K562 (cell line): ENCODE measurements around the gene HAUS5. TPM values are rescaled to one million over a fixed set of nuclear protein-coding genes. Genes with fewer than 3 reads are reported as not detected.
A peak's percentile ranks its signal among the peaks of the same experiment; 100 is the strongest.

Source experiments
- CREM ChIP-seq: IDR thresholded peaks from 2 replicates; pipeline ENCODE4 v1.6.1; 2014; ENCODE audit warnings: antibody characterized with exemption, low read depth
- ERF ChIP-seq: fragments of 450-650 bp; formaldehyde crosslinking; IDR thresholded peaks from 2 replicates; pipeline ENCODE4 v1.4.0; 2020; ENCODE audit warnings: mild to moderate bottlenecking, mixed read lengths
- ILF3 ChIP-seq: fragments of 450-650 bp; IDR thresholded peaks from 2 replicates; pipeline ENCODE4 v1.6.1; 2018; ENCODE audit warnings: antibody characterized with exemption, mild to moderate bottlenecking, moderate library complexity, borderline replicate concordance
- JUND ChIP-seq, 2 experiments: IDR thresholded peaks; 2 replicates in 1 of 2; 3 replicates in 1 of 2; pipeline ENCODE4 v1.6.1; 2011; ENCODE audit warnings: borderline replicate concordance in 2 of 2, low read depth in 2 of 2, low read length in 2 of 2, improper control_type of control experiment in 1 of 2, missing biosample characterization in 1 of 2, missing genetic modification characterization in 1 of 2, missing genetic modification reagents in 1 of 2
- LARP7 ChIP-seq: fragments of 450-650 bp; IDR thresholded peaks from 2 replicates; pipeline ENCODE4 v1.6.1; 2016
- PBX2 ChIP-seq, 2 experiments: IDR thresholded peaks in 1 of 2; conservative IDR thresholded peaks in 1 of 2; 2 replicates each; pipeline ENCODE4 v1.6.1; 2016; ENCODE audit warnings: low read depth in 2 of 2, mild to moderate bottlenecking in 1 of 2, missing compliant biosample characterization in 1 of 2, missing genetic modification characterization in 1 of 2, moderate library complexity in 1 of 2
- POLR2H ChIP-seq: IDR thresholded peaks from 2 replicates; pipeline ENCODE4 v1.6.1; 2016; ENCODE audit warnings: missing genetic modification characterization, low read depth, mild to moderate bottlenecking, control low read depth, missing compliant biosample characterization, moderate library complexity
- SETDB1 ChIP-seq: IDR thresholded peaks from one replicate; pipeline ENCODE4 v1.6.1; 2012; ENCODE audit warnings: low read length, control low read depth, inconsistent platforms
- SMAD3 ChIP-seq: fragments of 450-650 bp; formaldehyde crosslinking; conservative IDR thresholded peaks from 2 replicates; pipeline ENCODE4 v1.4.0; 2020; ENCODE audit warnings: mild to moderate bottlenecking
- YY1 ChIP-seq, 3 experiments: IDR thresholded peaks; 2 replicates each; pipeline ENCODE4 v1.6.1; 2011; ENCODE audit warnings: low read length in 2 of 3, mild to moderate bottlenecking in 2 of 3, moderate library complexity in 2 of 3, borderline replicate concordance in 1 of 3, control low read depth in 1 of 3, low read depth in 1 of 3; ENCODE audit not compliant: insufficient read depth in 3 of 3, insufficient replicate concordance in 2 of 3, control insufficient read depth in 1 of 3, insufficient read length in 1 of 3; ENCODE audit errors: extremely low read depth in 1 of 3
- ZFP30 ChIP-seq: fragments of 250-450 bp; sonication (Bioruptor Pico); IDR thresholded peaks from 2 replicates; pipeline ENCODE4 v1.8.0; 2022; ENCODE audit warnings: moderate library complexity, mild to moderate bottlenecking, inconsistent platforms, borderline replicate concordance
- ZNF354B ChIP-seq: fragments of 250-450 bp; sonication (Bioruptor Pico); IDR thresholded peaks from 2 replicates; pipeline ENCODE4 v1.4.0; 2020
- ZNF764 ChIP-seq: fragments of 250-450 bp; sonication (Bioruptor Pico); IDR thresholded peaks from 2 replicates; pipeline ENCODE4 v1.4.0; 2020; ENCODE audit warnings: low read depth, mild to moderate bottlenecking, moderate library complexity
- polyA plus RNA-seq, 8 experiments: library from polyadenylated mRNA; depleted of rRNA in 4 of 8; stranded (reverse) in 5 of 8; unstranded in 3 of 8; fragments of >200 nt; fragmentation: Nextera tagmentation in 2 of 8; fragmentation: Illumina TruSeq in 1 of 8; extraction: Ambion mirVana in 2 of 8; extraction: Trizol in 1 of 8; gene quantifications; 2 replicates each; pipeline versions ENCODE4 v1.2.1 to v1.2.3, GENCODE V29; 2011 to 2014; ENCODE audit warnings: inconsistent platforms in 1 of 8, missing spikeins in 1 of 8
- total RNA-seq, 7 experiments: library from RNA; depleted of rRNA in 6 of 7; stranded (reverse); fragments of >200 nt in 6 of 7; fragmentation: Illumina TruSeq in 2 of 7; extraction: Trizol in 2 of 7; gene quantifications; 2 replicates each; pipeline versions ENCODE4 v1.2.1 to v1.2.3, GENCODE V29; 2011 to 2021; ENCODE audit warnings: low replicate concordance in 1 of 7
- TF ChIP-seq, protein P1 (sequence below): fragments of 250-450 bp; sonication (Bioruptor Pico); IDR thresholded peaks from 2 replicates; pipeline ENCODE4 v1.8.0; 2021; ENCODE audit warnings: mild to moderate bottlenecking, moderate library complexity
- TF ChIP-seq, protein P2 (sequence below): fragments of 450-650 bp; IDR thresholded peaks from 2 replicates; pipeline ENCODE4 v1.6.1; 2016; ENCODE audit warnings: borderline replicate concordance
- TF ChIP-seq, protein P3 (sequence below), 2 experiments: fragments of 450-650 bp in 1 of 2; sonication (generic) in 1 of 2; formaldehyde crosslinking; conservative IDR thresholded peaks; 2 replicates each; pipeline versions ENCODE4 v1.4.0 to v1.8.1; 2020 to 2022; ENCODE audit warnings: mild to moderate bottlenecking in 1 of 2, missing genetic modification reagents in 1 of 2

Gene HAUS5
- total and polyA plus RNA-seq, 9 of the 15 experiments (the other 6 are each of a cell fraction or from before 2014, with no cell fraction given) = 3.5 to 41.3 (median 14.2) TPM

GRCh38 chr19:35643255-35644205 lies 31.0 kb downstream of the HAUS5 start (continued):
- 0 out of 2 replicates have a peak, but pooled peaks have one; percentile 22 for TF ChIP-seq PBX2 (CRISPR knock-in tag; IDR thresholded peaks at IDR 0.05; ENCODE audit: low read depth)
- peak; percentile 88 for TF ChIP-seq PBX2 (tag; conservative IDR thresholded peaks at IDR 0.05; ENCODE audit: low read depth)
- no peak for TF ChIP-seq LARP7
- TF ChIP-seq SETDB1 = no peak
- TF ChIP-seq YY1 (IDR thresholded peaks at IDR 0.05; ENCODE audit: borderline replicate concordance in 1 of 3, control insufficient read depth in 1 of 3, extremely low read depth in 1 of 3, insufficient read depth in 3 of 3, insufficient read length in 1 of 3, insufficient replicate concordance in 2 of 3, low read depth in 1 of 3, low read length in 2 of 3) = peak in 2 of 3 experiments; percentile 65 to 67
- TF ChIP-seq ILF3 = no peak
- TF ChIP-seq, protein P1, sequence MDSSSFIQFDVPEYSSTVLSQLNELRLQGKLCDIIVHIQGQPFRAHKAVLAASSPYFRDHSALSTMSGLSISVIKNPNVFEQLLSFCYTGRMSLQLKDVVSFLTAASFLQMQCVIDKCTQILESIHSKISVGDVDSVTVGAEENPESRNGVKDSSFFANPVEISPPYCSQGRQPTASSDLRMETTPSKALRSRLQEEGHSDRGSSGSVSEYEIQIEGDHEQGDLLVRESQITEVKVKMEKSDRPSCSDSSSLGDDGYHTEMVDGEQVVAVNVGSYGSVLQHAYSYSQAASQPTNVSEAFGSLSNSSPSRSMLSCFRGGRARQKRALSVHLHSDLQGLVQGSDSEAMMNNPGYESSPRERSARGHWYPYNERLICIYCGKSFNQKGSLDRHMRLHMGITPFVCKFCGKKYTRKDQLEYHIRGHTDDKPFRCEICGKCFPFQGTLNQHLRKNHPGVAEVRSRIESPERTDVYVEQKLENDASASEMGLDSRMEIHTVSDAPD (CRISPR knock-in tag) = no peak
- TF ChIP-seq POLR2H (tag) = peak; percentile 67
- no peak for TF ChIP-seq ZFP30 (CRISPR knock-in tag)
- TF ChIP-seq ERF = no peak
- TF ChIP-seq ZNF764 (CRISPR knock-in tag) = no peak
- peak; percentile 56 for TF ChIP-seq CREM
- no peak for TF ChIP-seq ZNF354B (CRISPR knock-in tag)
- TF ChIP-seq SMAD3 (CRISPR knock-in tag) = no peak
- peak; percentile 99 for TF ChIP-seq JUND (IDR thresholded peaks at IDR 0.05; ENCODE audit: borderline replicate concordance, low read depth, low read length)
- TF ChIP-seq JUND (tag; IDR thresholded peaks at IDR 0.05; ENCODE audit: borderline replicate concordance, low read depth, low read length) = no peak
- TF ChIP-seq, protein P2, sequence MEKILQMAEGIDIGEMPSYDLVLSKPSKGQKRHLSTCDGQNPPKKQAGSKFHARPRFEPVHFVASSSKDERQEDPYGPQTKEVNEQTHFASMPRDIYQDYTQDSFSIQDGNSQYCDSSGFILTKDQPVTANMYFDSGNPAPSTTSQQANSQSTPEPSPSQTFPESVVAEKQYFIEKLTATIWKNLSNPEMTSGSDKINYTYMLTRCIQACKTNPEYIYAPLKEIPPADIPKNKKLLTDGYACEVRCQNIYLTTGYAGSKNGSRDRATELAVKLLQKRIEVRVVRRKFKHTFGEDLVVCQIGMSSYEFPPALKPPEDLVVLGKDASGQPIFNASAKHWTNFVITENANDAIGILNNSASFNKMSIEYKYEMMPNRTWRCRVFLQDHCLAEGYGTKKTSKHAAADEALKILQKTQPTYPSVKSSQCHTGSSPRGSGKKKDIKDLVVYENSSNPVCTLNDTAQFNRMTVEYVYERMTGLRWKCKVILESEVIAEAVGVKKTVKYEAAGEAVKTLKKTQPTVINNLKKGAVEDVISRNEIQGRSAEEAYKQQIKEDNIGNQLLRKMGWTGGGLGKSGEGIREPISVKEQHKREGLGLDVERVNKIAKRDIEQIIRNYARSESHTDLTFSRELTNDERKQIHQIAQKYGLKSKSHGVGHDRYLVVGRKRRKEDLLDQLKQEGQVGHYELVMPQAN = no peak
- TF ChIP-seq, protein P3, sequence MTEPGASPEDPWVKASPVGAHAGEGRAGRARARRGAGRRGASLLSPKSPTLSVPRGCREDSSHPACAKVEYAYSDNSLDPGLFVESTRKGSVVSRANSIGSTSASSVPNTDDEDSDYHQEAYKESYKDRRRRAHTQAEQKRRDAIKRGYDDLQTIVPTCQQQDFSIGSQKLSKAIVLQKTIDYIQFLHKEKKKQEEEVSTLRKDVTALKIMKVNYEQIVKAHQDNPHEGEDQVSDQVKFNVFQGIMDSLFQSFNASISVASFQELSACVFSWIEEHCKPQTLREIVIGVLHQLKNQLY (CRISPR knock-in tag; conservative IDR thresholded peaks at IDR 0.05) = 0 out of 4 replicates have a peak, but pooled peaks of 1 of the 2 experiments have one; percentile 40
